ENCODE results near the gene SERTAD1. TPM values are rescaled to one million over a fixed set of nuclear protein-coding genes. Genes with fewer than 3 reads are reported as not detected.

Gene SERTAD1
- total RNA-seq, 1 experiment from 2014 or later = 8.6 TPM

GRCh38 chr19:40466219-40466984 lies 40.6 kb upstream of the SERTAD1 start:
- Histone ChIP-seq H3K9me3 (no peaks in the 10 kb centered on the region), H3K4me3 (ENCODE audit: low read depth, low read length) (peak overlapping the region; percentile 35), H3K4me1 (peaks cover 20% of the 10 kb centered on the region), H3K27me3 (replicated peaks; ENCODE audit: control insufficient read depth, insufficient read depth, low read length) (no peaks in the 10 kb centered on the region), H3K36me3 (ENCODE audit: control insufficient read depth, insufficient read depth, low read length) (no peaks in the 10 kb centered on the region)
- H3K36me3 Mint-ChIP-seq (ENCODE audit: insufficient read depth, unreplicated experiment) = peaks cover 16% of the 10 kb centered on the region
- H3K27ac Mint-ChIP-seq (ENCODE audit: unreplicated experiment) = peak overlapping the region; percentile 36
- intact Hi-C loops (cut with micrococcal nuclease; ENCODE audit: unreplicated experiment) = loop anchor here (5.0 kb wide), 2 partner anchors 61 to 136 kb away; partner anchors contain the start of gene LTBP4
- peaks cover 4% of the 10 kb centered on the region for H3K27me3 Mint-ChIP-seq (ENCODE audit: insufficient read depth, unreplicated experiment)
- H3K9me3 Mint-ChIP-seq (ENCODE audit: unreplicated experiment) = no peaks in the 10 kb centered on the region
- peak overlapping the region; percentile 79 for H3K4me3 Mint-ChIP-seq (ENCODE audit: unreplicated experiment)
- no TSS peak for BruUV-seq (replicated peaks)
- CTCF ChIA-PET = interaction anchor here (0.5 to 3.2 kb wide), 16 partner anchors 13 to 1240 kb away, joined by 3 to 34 read pairs (median 6); partner anchors contain the start of genes ACTMAP, SERTAD1 and SERTAD3
- no peak for TF ChIP-seq CTCF (IDR thresholded peaks at IDR 0.05; ENCODE audit: insufficient read depth in 1 of 2, low read depth in 1 of 2, low read length in 1 of 2, severe bottlenecking in 1 of 2, unreplicated experiment in 1 of 2)
- DNase-seq = no peak
- POLR2A ChIA-PET = interaction anchor here (0.5 to 1.8 kb wide), 15 partner anchors 10 to 986 kb away, joined by 3 to 17 read pairs (median 5); partner anchors contain the start of genes ACTMAP, C19orf47, PLD3 and SERTAD1
- peaks cover 20% of the 10 kb centered on the region for H3K4me1 Mint-ChIP-seq (ENCODE audit: low read depth, unreplicated experiment)

- H3K4me1 ChIP-seq = peaks cover 20% of the 10 kb centered on the region
- Mint-ChIP-seq H3K9me3 (ENCODE audit: unreplicated experiment) (no peaks in the 10 kb centered on the region), H3K36me3 (ENCODE audit: insufficient read depth, unreplicated experiment) (peaks cover 16% of the 10 kb centered on the region), H3K4me1 (ENCODE audit: low read depth, unreplicated experiment) (peaks cover 20% of the 10 kb centered on the region), H3K27me3 (ENCODE audit: insufficient read depth, unreplicated experiment) (peaks cover 4% of the 10 kb centered on the region), H3K27ac (ENCODE audit: unreplicated experiment) (peak within 1 kb of the TSS; percentile 92), H3K4me3 (ENCODE audit: unreplicated experiment) (peak within 1 kb of the TSS; percentile 79)
- CTCF ChIA-PET = interaction anchor here (0.5 to 3.2 kb wide), 21 partner anchors 12 to 1241 kb away, joined by 3 to 34 read pairs (median 6); partner anchors contain the start of genes ACTMAP, SERTAD1 and SERTAD3
- POLR2A ChIA-PET = interaction anchor here (0.5 to 1.8 kb wide), 15 partner anchors 10 to 985 kb away, joined by 3 to 17 read pairs (median 5); partner anchors contain the start of genes ACTMAP, C19orf47, PLD3 and SERTAD1
- peak; percentile 99 to 100 for DNase-seq
- BruUV-seq (replicated peaks) = no TSS peak
- intact Hi-C loops (cut with micrococcal nuclease; ENCODE audit: unreplicated experiment) = loop anchor here (1.0 to 5.0 kb wide), 4 partner anchors 22 to 137 kb away; partner anchors contain the start of genes LTBP4 and SERTAD1
- no peak for TF ChIP-seq CTCF (IDR thresholded peaks at IDR 0.05; ENCODE audit: insufficient read depth in 1 of 2, low read depth in 1 of 2, low read length in 1 of 2, severe bottlenecking in 1 of 2, unreplicated experiment in 1 of 2)
- H3K27me3 ChIP-seq (replicated peaks; ENCODE audit: control insufficient read depth, insufficient read depth, low read length) = no peaks in the 10 kb centered on the region
- H3K36me3 ChIP-seq (ENCODE audit: control insufficient read depth, insufficient read depth, low read length) = no peaks in the 10 kb centered on the region
- H3K4me3 ChIP-seq (ENCODE audit: low read depth, low read length) = peak within 1 kb of the TSS; percentile 73
- no peaks in the 10 kb centered on the region for H3K9me3 ChIP-seq
Observed at GRCh38 chr19:40465557-40466218, 39.9 kb upstream of the SERTAD1 start, which contains the start of gene BLVRB. Gene BLVRB (minus strand): TSS chr19:40465745. CDS start chr19:40465688, 57 bp downstream.

Data from Caco-2 (cell line).